Activated CD4-positive, alpha-beta T cell treated with anti-CD3 and anti-CD28 coated beads for 4 hours (primary cell): Measurements from ENCODE around the gene EDEM3.
"Not testable (repeated sequence)": the region's sequence is repeated elsewhere in the genome, so short reads cannot be mapped to it uniquely, and the experiment has no call there.

ENCODE experiments used
- DNase-seq, 2 donors: peaks; one replicate each; pipeline ENCODE4 v3.0.0-alpha.2; 2020

Gene EDEM3

GRCh38 chr1:184734980-184735379, 19.7 kb downstream of the EDEM3 start:
- DNase-seq, result no peak

GRCh38 chr1:184724843-184725242, 29.8 kb downstream of the EDEM3 start:
- no peak for DNase-seq

GRCh38 chr1:184716158-184716557, 38.5 kb downstream of the EDEM3 start:
- DNase-seq, result no peak

DNA sequence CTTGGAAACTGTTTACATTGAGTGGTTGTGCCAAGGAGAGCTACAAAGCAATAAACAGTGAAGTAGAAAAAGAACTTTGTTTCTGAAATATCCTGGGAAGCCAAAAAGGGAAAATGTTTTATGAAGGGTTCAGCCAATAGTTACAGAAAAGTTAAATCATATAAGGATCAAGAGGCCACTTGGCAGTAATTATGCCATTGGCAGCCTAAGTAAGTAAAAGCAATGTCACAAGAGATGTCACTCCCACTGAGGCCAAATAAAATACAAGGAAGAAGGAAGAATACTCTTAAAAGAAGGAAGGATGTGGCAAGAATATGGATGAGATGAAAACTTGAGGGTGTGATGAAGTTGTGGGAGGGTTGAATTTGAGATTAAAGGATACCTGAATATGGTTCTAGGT, 45.2 kb downstream of the EDEM3 start:
- no peak for DNase-seq

DNA sequence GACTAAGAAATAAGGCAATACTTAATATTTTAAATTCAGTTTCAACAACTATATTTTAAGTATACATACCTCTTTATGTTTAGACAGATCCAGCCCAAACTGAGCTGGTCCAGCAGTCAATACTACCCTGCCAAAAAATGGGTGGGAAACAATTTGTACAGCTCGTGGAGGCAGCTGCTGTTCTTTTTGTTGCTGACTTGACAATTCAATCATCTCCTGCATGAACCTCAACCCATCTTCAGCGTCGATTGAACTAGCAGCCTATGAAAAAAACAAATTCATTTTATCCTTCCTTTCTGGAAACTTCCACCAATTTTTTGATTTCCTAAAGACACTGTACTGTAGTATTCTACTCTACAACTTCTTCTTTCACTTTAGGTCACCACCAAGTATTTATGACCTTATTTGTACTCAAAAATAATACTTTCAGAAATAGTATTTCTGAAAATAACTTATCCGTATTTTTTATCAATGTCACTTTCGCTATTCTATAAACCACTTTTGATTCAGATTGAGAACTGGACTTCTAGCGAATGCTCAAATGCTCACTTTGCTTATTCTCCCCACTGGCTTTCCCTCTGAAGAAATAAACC, 46.5 kb downstream of the EDEM3 start:
- no peak for DNase-seq

GRCh38 chr1:184705271-184705670, 49.4 kb downstream of the EDEM3 start:
- DNase-seq, result no peak

DNA sequence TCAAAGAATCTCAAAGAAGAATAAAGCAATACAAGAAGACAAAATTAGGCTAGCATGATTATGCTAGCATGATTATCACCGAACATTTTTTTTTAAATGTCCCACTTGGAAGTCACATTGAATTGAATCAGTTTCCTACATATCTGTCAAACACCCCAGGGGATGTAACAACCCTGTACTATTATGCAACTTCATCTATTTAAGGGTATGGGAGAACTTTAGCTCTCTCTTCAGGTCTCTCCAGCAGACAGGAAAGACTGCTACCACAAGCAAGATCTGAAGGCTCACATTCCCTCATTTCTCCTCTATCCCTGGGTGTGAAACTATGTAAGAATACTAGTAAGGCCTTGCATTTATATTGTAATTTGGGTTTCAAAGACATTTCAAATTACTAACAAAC, 52.8 kb downstream of the EDEM3 start:
- no peak for DNase-seq

DNA sequence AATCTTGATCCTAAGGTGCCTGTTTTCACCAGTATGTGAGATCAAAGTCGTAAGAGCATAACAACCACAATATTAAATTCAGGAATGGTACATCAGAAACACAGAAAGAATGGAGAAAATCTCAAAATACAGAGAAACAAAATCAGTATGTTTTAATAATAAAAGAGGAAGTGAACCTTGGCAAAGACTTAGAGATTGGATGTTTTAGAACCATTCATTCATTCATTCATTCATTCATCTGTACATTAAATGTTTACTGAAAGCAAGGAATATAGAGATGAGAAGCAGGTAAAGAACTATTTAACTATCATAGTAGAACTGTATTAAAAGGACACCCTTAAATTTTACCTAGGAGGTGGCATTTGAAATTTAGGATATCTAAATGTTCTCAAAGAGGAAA, 55.7 kb downstream of the EDEM3 start:
- no peak for DNase-seq

DNA sequence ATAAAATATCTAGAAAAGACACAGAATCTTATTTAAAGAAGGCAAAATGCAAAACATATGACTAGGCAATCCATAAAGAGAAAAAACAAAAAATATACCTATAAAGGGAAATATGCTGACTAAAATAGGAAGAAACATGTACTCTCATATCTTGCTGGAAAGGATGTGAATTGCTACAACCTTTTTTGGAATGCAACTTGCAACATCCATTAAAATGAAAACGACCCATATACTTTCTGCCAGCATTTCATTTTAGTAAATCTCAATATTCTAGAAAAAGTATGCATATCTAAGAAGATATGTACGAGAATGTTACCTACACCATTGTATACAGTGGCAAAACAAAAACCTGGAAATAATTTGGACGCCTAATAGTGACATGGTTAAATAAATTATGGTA, 56.6 kb downstream of the EDEM3 start:
- no peak for DNase-seq

- DNase-seq, result no peak
These were observed 58.3 kb downstream of the EDEM3 start for GRCh38 chr1:184696403-184696802.

DNA sequence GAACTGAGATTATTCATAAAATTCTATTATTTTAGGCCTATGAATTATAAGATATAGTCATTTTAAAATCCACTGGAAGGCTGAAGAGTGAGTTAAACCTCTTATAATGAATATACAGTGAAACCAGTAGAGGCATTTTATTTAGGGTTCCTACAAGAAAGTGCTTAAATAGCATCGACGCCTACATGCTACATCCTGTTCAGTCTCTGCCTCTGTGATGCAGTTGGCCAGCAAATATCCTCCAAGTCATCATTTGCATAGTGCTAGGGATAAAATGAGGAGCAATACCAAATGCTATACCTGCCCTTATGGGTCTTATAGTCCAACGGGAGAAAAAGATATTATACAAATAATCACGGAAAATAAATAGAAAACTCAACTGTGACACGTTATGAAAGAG, 59.6 kb downstream of the EDEM3 start:
- DNase-seq, result no peak

DNA sequence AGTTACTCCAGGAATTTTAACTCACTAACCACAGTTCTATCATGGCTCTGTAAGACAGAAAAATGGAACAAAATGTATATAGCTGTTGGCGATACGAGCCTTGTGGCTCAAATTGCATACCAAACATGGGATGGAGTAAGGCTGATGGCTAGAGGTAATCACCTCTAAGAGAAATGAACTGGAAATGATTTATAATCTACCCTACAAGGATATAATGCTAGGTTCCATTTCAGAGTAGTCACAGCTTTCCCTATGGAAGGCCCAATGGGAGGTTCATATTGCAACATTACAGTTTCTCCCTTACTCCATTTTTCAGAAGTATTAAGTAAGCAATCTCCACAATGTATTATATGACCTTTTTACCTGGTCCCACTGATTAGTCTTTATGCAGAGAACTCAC, 61.6 kb downstream of the EDEM3 start:
- no peak for DNase-seq

DNA sequence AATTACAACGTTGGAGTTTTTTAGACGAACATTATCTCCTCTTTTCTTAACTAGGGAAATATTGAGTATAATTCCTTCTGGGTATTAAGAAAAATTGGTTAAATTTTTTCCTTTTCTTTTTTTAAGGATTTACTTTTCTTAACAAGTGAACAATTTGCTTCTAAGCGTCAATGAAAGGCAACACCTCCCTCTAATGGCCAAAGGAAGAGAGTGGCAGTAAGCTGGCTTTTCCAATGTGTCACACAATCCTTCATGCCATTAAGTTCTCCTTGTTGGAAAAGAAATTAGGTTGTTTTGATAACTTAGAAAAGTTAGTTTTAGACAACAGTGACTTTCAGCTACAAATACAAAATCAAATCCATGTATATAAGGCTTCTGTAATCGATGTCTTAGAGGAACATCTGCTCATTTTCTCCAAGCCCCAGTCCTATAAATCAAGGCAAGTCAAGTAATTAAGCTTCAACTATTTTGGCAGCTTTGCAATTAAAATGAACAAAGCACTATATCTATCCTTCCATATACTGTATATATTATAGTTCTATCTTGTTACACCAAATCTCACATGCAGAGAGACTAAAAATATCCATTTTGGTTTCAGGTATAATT, 62.8 kb downstream of the EDEM3 start:
- no peak for DNase-seq

GRCh38 chr1:184686540-184686939, 68.1 kb downstream of the EDEM3 start:
- DNase-seq, result no peak

- DNase-seq, result no peak
These were observed 69.5 kb downstream of the EDEM3 start for GRCh38 chr1:184685116-184685515.

- no peak for DNase-seq
These were observed 70.2 kb downstream of the EDEM3 start for GRCh38 chr1:184684285-184685074.

GRCh38 chr1:184682956-184683355, 71.7 kb downstream of the EDEM3 start:
- no peak for DNase-seq

GRCh38 chr1:184680611-184681225, 73.9 kb downstream of the EDEM3 start:
- not testable (repeated sequence) for DNase-seq

GRCh38 chr1:184679472-184679871, 75.2 kb downstream of the EDEM3 start:
- DNase-seq, result not testable (repeated sequence)

GRCh38 chr1:184677344-184677743, 77.3 kb downstream of the EDEM3 start:
- no peak for DNase-seq

DNA sequence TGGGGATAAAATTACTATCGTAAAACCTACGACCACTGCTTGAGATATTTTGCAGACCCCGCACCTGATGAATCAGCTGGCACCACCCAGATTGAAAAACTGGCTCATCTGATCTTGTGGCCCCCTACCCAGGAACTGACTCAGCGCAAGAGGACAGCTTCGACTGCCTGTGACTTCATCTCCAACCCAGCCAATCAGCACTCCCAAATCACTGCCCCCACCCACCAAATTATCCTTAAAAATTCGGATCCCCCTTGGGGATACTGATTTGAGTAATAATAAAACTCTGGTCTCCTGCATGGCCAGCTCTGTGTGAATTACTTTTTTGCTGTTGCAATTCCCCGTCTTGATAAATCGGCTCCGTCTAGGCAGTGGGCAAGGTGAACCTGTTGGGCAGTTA, 81.4 kb downstream of the EDEM3 start:
- DNase-seq, result no peak

DNA sequence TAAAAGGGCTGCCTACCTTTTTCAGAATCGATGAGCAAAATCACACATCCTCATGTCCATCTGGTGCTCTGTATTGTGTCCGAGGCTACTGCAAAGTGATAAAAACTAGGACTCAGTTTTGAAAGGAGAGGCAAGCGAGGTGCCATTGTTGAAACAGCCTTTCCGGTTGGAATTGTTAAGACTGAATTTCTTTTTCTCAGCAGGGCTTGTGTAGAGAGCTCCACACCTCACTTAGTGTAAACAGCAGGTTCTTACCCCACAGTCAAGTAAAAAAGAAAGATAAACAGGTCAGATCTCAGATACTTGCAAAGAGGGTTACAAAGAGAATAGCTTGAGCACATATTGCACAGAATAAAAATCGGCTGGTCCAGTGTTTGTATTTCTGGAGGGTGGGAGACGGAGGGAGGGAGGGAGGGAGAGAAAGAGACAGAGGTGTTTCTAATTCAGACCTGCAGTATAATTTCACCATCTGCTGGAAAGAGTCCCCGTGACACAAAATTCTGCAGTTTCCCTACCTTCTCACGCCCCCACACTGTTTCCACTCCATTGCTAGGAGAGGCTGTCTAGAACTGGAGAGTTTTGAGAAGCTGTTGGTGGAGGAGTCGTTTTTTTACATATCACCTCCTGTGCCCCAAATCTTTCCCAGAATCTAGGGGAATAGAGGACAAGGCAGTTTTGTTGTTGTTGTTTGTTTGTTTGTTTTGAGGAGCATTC, 82.5 kb downstream of the EDEM3 start:
- DNase-seq, result no peak

DNA sequence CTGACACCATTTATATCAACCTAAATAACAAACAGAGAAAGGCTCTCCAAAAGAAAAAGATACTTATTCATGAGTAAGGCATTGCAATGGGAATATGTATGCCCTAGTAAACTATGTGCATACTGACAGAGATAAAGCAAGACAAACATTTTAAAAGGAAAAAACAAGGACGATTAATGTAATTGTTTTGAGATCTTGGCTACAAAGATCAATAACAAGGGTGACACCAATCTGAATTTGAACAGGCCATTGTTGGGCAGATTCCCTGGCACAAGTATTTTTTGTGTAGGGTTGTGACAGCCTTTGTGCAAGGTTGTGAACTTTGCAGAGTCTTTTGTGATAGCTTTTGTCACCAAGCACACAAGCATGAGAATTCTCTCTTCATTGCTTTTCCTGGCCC, 85.3 kb downstream of the EDEM3 start:
- no peak for DNase-seq
